Thyroid gland (tissue), 4 donors: Measurements from ENCODE around the gene TMCC3.

Experiments
- POLR2A ChIP-seq, 2 donors: fragments of 450-650 bp; IDR thresholded peaks; one replicate each; pipeline ENCODE4 v1.6.1; 2017; ENCODE audit warnings: antibody characterized with exemption in 2 of 2, mild to moderate bottlenecking in 2 of 2, moderate library complexity in 1 of 2
- TF ChIP-seq, protein P1 (sequence below), 6 experiments: fragments of 200-600 bp in 3 of 6; fragments of 450-650 bp in 3 of 6; sonication (generic) in 3 of 6; IDR thresholded peaks; one replicate each; pipeline ENCODE4 v1.5.1; 2016 to 2019; ENCODE audit warnings: antibody characterized with exemption in 6 of 6, mild to moderate bottlenecking in 2 of 6, inconsistent platforms in 1 of 6, moderate library complexity in 1 of 6

DNA sequence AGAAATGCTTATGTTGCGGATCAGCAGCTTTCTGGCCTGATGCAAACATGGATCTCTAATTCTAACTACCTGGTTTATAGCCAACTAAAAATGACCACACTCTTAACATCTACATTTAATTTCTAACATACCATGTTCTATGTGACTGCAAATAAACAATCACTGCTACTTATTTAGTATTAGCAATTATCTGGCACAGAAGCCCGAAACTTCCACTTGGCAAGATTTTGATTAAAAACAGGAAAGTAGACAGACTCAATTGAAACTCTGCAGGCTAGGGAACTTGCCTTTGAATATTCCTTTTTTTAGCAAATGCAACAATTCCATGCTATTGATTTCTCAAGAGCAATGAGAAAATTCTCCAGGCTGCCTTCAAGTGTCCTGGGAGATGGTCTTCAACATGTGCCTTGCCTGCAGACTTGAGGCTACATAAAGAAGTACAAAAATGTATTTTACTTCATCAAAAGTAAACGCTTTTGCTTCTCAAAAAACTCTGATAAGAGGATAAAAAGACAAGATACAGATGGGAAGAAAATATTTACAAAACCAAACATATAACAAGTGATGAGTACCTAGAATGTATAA is 9.1 kb upstream of the TMCC3 start:
- TF ChIP-seq, protein P1, sequence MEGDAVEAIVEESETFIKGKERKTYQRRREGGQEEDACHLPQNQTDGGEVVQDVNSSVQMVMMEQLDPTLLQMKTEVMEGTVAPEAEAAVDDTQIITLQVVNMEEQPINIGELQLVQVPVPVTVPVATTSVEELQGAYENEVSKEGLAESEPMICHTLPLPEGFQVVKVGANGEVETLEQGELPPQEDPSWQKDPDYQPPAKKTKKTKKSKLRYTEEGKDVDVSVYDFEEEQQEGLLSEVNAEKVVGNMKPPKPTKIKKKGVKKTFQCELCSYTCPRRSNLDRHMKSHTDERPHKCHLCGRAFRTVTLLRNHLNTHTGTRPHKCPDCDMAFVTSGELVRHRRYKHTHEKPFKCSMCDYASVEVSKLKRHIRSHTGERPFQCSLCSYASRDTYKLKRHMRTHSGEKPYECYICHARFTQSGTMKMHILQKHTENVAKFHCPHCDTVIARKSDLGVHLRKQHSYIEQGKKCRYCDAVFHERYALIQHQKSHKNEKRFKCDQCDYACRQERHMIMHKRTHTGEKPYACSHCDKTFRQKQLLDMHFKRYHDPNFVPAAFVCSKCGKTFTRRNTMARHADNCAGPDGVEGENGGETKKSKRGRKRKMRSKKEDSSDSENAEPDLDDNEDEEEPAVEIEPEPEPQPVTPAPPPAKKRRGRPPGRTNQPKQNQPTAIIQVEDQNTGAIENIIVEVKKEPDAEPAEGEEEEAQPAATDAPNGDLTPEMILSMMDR (IDR thresholded peaks at IDR 0.05) = peak in 3 of 6 experiments; percentile 8 to 31 (median 29)
- TF ChIP-seq POLR2A (IDR thresholded peaks at IDR 0.05) = no peak
